Central memory CD4-positive, alpha-beta T cell (primary cell): ENCODE results near the gene NRP2.

Experiments
- DNase-seq: peaks from one replicate; pipeline ENCODE4 v3.0.0; 2022

The NRP2 gene

DNA sequence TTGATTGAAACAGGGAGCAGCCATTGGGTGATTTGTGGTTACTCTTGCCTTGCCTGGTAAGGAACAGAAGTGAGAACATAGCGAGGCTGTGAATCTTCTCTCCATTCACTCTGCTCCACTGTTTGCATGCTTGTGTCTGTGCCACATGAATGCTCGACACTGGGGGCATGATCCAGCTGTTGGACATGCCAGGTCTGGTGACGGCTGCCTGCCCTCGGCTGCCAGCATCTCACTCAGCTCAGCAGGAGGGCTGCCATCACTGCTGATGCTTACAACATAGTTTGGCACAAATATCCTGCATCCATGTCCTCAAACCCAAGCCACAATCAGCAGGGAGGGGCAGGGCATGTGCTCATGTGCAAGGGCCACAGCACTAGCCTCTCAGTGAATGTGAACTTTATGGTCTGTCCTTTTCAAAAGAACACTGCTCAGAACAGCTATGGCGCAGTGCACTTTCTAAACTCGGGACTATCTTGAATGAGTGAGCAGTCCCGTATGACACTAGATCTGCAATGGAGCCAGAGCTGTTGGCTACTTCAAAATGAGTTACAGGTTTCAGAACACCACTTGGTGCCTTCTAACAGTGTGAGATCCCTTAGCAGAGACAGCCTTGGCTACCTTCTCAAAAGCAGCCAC is 126.3 kb downstream of the NRP2 start:
- DNase-seq: no peak

DNA sequence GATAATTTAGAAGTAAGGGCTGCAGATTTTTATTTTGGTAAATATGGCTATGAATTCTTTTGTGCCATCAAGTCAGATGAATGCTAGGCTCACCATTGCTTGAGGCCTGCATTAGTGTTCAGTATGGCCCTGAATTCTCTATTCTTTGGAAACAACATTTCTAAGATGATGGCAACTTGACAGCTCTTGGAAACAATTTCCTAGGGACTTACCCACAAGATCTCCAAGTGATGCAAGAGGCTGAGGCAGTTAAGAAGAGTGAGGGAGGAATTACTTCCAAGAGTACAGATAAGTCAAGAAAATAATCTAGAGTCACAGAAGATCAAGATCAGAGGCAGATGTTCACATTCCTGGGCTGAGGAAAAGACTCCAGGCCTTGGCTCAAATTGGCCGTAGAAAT is 129.1 kb downstream of the NRP2 start:
- no peak for DNase-seq

DNA sequence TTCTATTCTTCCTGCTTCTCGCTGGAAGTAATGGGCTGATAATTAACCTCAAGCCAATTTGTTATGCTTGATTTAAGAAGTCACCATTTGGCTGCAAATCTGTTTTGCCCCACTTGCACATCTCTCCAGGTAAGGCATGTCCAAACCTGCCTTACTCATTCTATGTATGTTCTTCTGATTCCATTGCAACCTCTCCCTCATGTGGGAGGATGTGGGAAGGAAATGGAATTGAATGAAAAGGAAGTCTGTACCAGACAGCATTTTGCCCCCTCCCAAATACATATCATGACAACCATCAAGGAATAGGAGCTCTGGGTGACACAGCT is 131.7 kb downstream of the NRP2 start:
- DNase-seq: no peak

DNA sequence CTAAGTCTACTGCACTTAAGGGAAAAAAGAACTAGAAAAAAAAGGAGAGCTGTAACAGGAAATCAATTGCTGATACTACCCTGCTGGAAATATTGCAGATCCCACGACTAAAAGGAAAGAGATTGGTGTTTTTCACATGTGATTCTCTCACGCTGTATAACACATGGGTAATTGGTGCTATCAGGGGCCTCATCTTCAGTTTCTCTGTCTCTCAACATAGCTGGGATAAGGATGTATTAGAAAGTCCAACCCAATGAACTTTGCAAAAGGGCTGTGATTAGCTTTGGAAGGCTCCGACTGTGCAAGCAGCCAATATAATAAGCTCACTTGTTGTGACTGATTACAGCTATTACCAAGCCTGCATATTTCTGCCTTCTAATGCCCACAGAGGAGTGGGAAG is 133.4 kb downstream of the NRP2 start:
- DNase-seq: no peak

DNA sequence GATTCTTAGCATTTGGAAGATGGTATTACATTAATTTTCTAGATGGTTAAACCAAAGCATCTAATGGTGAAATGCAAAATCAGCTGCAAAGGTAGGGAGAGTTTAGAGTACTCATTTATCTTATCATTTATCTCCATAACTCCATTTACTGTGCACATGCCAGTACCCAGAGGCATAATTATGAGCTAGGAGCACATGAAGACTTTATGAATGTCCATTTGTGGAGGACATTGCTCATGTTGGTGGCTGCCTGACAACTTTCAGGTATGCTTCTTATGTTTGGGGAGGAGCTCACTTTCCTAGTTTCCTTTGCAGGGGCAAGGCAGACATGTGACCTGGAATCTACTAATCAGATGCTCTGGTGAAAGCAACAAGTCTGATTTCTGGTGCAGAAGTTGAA is 134.0 kb downstream of the NRP2 start:
- no peak for DNase-seq

DNA sequence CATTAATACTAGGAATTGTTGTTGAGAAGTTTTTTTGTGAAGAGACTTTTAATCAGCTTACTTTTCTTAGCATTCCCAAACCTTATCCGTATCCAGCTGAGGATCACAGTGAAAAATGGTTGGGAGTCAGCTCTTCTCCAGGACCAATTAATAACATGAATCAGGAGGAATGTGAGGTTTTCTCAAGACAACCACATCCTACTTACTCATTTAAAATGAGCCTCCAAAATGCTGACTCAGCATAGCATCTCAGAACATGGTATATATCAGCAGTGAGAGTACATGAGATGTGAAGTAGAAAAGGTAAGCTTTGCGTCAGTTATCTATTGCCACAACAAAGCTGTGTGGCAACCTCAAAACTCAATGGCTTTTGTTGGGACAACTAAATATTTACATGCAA is 140.3 kb downstream of the NRP2 start:
- no peak for DNase-seq

DNA sequence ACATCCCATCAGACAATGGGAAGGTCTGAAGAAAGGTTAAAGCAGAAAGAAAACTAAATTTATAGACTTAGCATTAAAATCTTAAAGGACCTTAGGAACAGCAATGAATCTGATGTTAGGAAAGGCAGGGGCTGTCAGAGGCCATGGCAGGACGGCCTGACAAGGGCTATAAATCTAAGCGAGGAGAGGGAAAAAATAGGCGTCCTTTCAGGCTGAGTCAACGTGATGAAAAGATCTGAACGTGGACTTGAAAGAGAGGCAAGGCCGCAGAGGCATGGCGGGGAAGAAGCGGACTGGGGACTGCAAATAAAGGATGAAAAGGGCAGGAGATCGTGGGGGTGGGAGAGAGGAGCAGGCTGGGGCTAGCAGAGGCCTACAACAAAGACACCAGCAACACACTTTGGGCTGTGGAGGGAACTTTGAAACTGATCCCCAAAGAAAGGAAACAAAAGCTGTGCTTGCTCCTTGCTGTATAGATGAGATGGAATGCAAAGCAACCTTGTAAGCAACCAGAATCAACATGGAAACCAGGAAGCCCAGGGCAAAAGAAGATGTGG is 145.6 kb downstream of the NRP2 start:
- no peak for DNase-seq

DNA sequence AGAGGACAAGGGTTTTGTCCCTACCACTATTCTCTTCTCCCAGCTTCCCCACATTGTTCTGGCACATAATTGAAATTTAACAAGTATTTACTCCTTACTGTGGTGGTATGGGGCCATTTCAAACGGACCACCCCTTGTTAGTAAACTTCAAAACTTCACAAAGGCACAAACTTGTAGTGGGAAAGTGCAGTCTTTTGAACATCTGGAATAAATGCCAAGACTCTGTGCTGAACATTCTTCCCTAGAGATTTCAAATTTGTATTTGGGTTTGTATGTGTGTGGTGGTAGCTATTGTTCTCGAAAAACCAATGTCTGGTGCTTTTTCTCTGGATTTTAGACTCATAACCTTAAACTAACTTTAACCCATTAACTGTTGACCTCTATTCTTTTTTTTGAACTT is 151.6 kb downstream of the NRP2 start:
- no peak for DNase-seq

DNA sequence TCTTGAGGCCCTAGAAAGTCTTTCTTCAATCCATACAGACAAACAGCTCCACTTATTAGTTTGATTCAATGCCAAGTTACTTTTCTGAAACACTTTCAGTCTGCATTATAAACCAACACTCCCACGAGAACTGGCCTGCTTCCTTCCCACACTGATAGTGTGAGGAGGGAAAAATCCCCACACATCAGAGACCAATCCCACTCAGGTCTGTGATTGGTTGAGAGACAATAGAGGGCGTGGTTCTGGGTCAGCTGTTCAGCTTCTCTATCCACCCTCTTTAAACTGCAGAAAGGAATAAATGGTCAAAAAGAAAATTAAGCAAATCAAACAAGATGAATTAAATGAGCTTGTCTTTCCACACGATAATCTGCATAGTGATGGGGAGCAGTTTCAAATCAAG is 152.5 kb downstream of the NRP2 start:
- no peak for DNase-seq

DNA sequence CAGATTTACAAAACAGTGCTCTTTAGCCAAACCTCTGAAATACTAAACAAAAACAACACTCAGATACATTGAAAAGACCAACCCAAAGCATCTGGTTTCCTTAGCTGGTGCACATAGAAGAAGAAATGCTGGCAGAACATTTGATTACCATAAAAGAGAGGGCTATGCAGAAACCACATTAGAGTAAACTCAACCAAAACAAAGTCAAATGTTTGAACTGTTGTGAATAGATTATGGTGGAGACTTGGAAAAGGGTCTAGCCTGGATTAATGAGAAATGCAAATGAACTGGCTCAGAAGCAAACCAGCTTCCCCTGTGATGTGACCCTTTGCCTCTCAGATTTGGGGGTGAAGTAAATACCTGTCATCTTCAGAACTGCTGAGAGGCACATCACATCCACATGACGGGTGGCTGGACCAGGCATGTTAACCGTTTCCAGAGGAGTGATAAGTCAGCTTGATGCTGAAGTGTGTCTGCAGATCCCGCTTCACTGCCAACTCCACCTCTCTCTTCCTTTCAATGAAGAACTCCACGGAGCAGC is 153.0 kb downstream of the NRP2 start:
- no peak for DNase-seq

DNA sequence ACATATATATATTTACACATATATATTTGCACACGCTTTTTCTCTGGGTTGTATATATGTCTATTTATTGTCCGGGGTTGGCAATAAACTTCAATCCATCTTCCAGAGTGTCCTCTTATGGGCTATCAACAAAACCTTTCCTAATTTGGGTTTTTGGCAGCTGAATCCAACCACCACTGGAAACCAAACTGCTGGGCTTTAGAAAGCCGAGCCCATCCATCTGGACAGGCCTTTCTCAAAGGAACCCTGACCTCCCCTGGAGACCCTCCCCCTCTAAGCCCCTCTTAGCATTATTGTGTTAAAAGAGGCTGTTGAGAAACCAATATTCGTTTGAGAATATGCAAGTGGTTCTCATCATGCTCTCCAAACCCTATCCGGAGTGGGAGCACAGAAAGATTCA is 153.6 kb downstream of the NRP2 start:
- no peak for DNase-seq

DNA sequence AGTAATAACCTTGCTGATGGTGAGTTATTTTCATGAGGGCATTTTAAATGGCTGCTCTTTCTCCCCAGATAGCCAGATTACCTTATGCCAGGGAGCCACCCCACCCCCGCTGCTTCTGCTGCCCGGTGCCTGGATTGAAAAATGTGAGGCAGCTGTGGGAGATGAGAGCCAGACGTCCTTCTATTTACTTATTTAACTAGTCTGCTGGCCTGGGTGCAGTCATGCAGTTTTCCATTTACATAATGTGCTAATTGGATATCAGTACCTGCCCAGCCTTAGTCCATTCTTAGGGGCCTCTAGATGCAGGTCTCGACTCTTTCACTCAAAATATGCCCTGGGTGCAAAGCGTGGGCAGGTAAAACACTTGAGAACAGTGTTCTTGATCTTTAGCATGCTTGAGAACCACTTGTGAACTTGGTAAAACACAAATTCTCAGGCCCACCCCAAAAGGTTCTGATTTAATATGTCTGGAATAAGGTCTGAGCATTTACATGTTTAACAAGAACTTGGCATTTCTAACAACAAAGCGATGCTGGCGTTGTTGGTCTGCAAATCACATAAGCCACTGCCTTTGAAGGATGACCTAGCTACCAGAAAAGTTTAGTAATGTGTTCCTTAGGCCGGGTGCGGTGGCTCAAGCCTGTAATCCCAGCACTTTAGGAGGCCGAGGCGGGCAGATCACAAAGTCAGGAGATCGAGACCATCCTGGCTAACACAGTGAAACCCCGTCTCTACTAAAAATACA is 154.3 kb downstream of the NRP2 start:
- no peak for DNase-seq

DNA sequence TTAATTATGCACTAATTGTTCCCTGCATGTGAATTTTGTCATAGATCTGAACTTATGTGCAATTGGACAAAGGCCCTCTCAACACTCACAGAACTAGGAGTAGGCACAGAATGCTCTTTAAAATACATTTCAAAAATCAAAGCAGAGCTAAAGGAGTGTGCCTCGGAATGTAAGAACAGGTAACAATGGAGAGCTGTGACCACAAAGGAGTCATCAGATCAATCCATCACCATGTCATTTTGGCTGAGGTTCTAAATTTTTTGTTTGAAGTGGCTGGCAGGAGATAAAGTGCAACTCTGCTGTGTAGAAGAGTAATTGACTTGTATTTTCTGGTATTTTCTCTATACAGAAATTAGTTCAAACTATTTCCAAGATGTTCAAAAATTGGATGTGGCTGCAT is 155.4 kb downstream of the NRP2 start:
- DNase-seq: no peak

DNA sequence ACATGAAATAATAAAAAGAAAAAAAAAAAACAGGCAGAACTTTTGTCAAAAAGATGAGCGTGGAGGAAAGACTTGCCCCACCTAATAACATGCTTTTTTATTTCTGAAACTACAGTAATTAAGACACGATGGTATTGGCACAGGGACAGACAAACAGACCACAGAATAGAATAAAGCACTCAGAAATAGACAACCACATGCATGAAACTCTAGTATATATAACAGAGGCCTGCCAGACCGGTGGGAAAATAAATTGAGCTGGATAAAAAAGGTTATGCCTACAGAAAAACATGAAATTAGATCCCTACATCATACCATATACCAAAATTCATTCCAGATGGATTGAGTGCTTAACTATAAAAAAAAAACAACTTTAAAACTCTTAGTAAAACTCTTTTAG is 163.1 kb downstream of the NRP2 start:
- no peak for DNase-seq
